Heart right ventricle (tissue), 16 donors: Measurements from ENCODE around the gene SESN1. TPM values are rescaled to one million over a fixed set of nuclear protein-coding genes. Genes with fewer than 3 reads are reported as not detected.

Experiments
- ATAC-seq, 8 donors: fragments of 200-7000 bp; cut with Tn5 transposase; one replicate each; pipeline ENCODE4 v1.9.1; 2020; ENCODE audit warnings: mild to moderate bottlenecking in 8 of 8, moderate library complexity in 8 of 8, moderate number of reproducible peaks in 1 of 8
- DNase-seq, 2 donors: peaks; one replicate each; pipeline ENCODE4 v3.0.0-alpha.2; 2020
- H3K27ac ChIP-seq, 10 donors: fragments of 200-600 bp; sonication (generic) in 2 of 10; one replicate each; pipeline versions ENCODE4 v1.5.0 to v1.8.0; 2020 to 2022; ENCODE audit warnings: mild to moderate bottlenecking in 3 of 10
- H3K27me3 ChIP-seq, 7 donors: fragments of 200-600 bp; one replicate each; pipeline ENCODE4 v1.8.0; 2021 to 2022; ENCODE audit warnings: mild to moderate bottlenecking in 2 of 7
- H3K36me3 ChIP-seq, 9 donors: fragments of 200-600 bp; sonication (generic) in 1 of 9; one replicate each; pipeline versions ENCODE4 v1.5.0 to v1.8.0; 2020 to 2022; ENCODE audit warnings: mild to moderate bottlenecking in 2 of 9
- H3K4me1 ChIP-seq, 9 donors: fragments of 200-600 bp; sonication (generic) in 1 of 9; one replicate each; pipeline versions ENCODE4 v1.5.0 to v1.8.0; 2020 to 2022; ENCODE audit warnings: mild to moderate bottlenecking in 4 of 9
- H3K4me3 ChIP-seq, 10 donors: fragments of 200-600 bp; sonication (generic) in 2 of 10; one replicate each; pipeline versions ENCODE4 v1.5.0 to v1.8.0; 2020 to 2022; ENCODE audit warnings: mild to moderate bottlenecking in 7 of 10, moderate library complexity in 2 of 10
- H3K9me3 ChIP-seq, 11 donors: fragments of 200-600 bp in 10 of 11; sonication (generic) in 2 of 11; one replicate each; pipeline versions ENCODE4 v1.5.0 to v1.8.0; 2013 to 2022; ENCODE audit warnings: mild to moderate bottlenecking in 2 of 11, control low read depth in 1 of 11, moderate library complexity in 1 of 11
- WGBS, 2 donors: extraction: QIAGEN DNeasy Blood & Tissue Kit; methylation state at CpG; one replicate each; pipeline ENCODE4 v1.1.7; 2013; ENCODE audit warnings: inconsistent platforms in 1 of 2; 5-methylcytosine and 5-hydroxymethylcytosine counted together
- intact Hi-C, 10 donors: fragments of 100-400 bp; cut with DNase I; formaldehyde crosslinking; loops; one replicate each; pipeline versions ENCODE4 v1.11.1 to v1.14.2; 2022
- polyA plus RNA-seq, 2 donors: library from polyadenylated mRNA; stranded (reverse); fragments of 200-250 nt; gene quantifications; one replicate each; pipeline ENCODE4 v1.2.3, GENCODE V29; 2013
- total RNA-seq, 10 donors: library from RNA; stranded (reverse); fragmentation: NEBNext Ultra II Directional in 3 of 10; extraction: Animal tissue kit (Norgen Biotek cat#: 25700) in 3 of 10; gene quantifications; one replicate each; pipeline versions ENCODE4 v1.2.1 to v1.2.4, GENCODE V29; 2021 to 2023
- TF ChIP-seq, protein P1 (sequence below), 9 donors: fragments of 200-600 bp; sonication (generic) in 2 of 9; IDR thresholded peaks; one replicate each; pipeline versions ENCODE4 v1.5.0 to v1.8.0; 2021 to 2022; ENCODE audit warnings: antibody characterized with exemption in 9 of 9, mild to moderate bottlenecking in 5 of 9, moderate library complexity in 1 of 9
- donor health status: Arrhythmogenic right ventricular cardiomyopathy.
- donor health status: ischemic (EF 13 %, LVEDD 7.1; RV severe dilation, severe dysfunction).
- donor health status: healthy with polysubstance abuse.
- donor health status: DM: no; HTN: yes; CAD: no.
- donor health status: DM: no; HTN: no; CAD: no.
- donor health status: ischemic (EF 25% LVEDD 6.9; RV normal size, moderate dysfunction).
- donor health status: ischemic (EF 25% LVEDD 5.7; RV mildly dilated, moderate dysfunction).
- donor health status: healthy.
- donor health status: DM: yes; HTN: yes; CAD: no.
- donor health status: Ischemic cardiomyopathy.
- donor health status: ischemic (EF 35%, LVEDD 5.7; RV mildly dilated, moderate dysfunction).
- donor health status: nonischemic (EF 11% LVEDD 7.7; RV severe dilation, severe dysfunction).
- donor health status: DM: yes; HTN: yes; CAD: no.
- donor health status: PGD.
- donor health status: ischemic (EF 29% LVEDD 5.4; RV normal size, mild dysfunction).
- donor health status: nonischemic (EF 23%, LVEDD 6.1; RV moderate dilation, normal function).

The SESN1 gene
- total and polyA plus RNA-seq, 12 donors, result 16.2 to 62.8 (median 37.7) TPM

DNA sequence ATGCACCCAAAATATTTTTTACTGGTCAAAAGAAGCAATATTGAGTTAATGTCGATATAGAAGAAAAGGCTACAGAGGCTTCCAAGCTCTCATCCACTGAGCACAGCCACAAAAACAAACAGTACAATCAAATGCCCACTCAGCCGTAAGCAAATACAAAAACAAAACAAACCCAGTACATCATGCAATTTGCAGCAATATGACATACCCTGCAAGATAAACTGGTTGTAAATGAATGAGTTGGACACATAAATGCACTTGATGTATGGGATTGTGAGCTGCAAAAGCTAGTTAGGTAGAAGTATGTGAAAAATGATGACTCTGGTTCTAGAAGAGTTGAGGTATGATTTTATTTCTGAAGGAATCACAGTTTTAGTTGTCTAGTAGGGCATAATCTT lies 83.9 kb downstream of the SESN1 start:
- 53 to 58% methylated on average over 2 of the region's 2 CpGs for WGBS, 2 donors
- H3K4me3 ChIP-seq, result peak overlapping the region in 2 of 10 donors; percentile 87 to 93
- no peaks in the 10 kb centered on the region for H3K36me3 ChIP-seq
- ATAC-seq (no peak), DNase-seq (no peak)
- H3K9me3 ChIP-seq, result no peaks in the 10 kb centered on the region
- TF ChIP-seq, protein P1, sequence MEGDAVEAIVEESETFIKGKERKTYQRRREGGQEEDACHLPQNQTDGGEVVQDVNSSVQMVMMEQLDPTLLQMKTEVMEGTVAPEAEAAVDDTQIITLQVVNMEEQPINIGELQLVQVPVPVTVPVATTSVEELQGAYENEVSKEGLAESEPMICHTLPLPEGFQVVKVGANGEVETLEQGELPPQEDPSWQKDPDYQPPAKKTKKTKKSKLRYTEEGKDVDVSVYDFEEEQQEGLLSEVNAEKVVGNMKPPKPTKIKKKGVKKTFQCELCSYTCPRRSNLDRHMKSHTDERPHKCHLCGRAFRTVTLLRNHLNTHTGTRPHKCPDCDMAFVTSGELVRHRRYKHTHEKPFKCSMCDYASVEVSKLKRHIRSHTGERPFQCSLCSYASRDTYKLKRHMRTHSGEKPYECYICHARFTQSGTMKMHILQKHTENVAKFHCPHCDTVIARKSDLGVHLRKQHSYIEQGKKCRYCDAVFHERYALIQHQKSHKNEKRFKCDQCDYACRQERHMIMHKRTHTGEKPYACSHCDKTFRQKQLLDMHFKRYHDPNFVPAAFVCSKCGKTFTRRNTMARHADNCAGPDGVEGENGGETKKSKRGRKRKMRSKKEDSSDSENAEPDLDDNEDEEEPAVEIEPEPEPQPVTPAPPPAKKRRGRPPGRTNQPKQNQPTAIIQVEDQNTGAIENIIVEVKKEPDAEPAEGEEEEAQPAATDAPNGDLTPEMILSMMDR (IDR thresholded peaks at IDR 0.05), result no peak
- intact Hi-C loops, result loop anchor here in 2 of 10 donors (5.0 to 10.0 kb wide), 2 partner anchors 47 to 54 kb away; no protein-coding TSS in a partner anchor
- peak overlapping the region in 8 of 10 donors; percentile 91 to 98 (median 96) for H3K27ac ChIP-seq
- H3K27me3 ChIP-seq, result no peaks in the 10 kb centered on the region
- H3K4me1 ChIP-seq, result peaks cover 0 to 75% (median 55%) of the 10 kb centered on the region in 9 donors

DNA sequence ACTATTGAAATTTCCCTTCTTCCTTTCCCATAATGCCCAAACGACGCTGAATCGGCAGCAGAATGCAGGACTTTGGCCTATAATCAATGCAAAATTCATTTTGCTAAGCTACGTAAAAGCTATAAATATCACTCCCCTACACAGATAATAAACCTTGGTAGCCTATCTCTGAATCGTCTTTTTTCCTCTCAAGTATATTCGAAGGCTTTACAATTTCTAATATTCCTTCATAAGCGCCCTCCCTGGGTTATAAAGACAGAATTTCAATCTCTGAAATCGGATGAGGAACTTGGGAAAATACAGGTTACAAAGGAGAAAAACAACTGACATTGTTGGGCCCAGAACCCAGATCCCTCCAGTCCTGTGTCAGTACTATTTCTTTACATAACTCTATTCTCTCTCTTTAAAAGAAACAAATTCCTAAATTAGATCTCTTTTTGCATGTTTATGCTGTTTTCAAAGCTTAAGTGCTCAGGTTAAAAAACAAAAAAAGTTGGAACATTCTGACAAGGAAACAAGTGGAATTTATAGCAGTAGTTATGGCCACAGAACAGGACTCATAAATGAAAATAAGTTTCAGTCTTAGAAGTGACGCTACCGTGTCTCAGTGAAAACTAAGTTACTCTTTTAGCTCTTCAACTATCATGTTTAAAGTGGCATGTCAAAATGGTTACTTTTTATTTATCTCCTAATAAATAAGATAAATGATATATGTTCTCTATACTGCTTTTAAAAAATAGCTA lies 84.5 kb downstream of the SESN1 start:
- intact Hi-C loops, result loop anchor here in 8 of 10 donors (2.0 to 10.0 kb wide), 13 partner anchors 38 to 372 kb away; partner anchors contain the start of gene CD164 (in 1 of the 8)
- ATAC-seq (peak in 6 of 8 donors; percentile 3 to 20 (median 8)), DNase-seq (no peak)
- Histone ChIP-seq H3K27me3 (no peaks in the 10 kb centered on the region), H3K9me3 (no peaks in the 10 kb centered on the region), H3K4me3 (peak overlapping the region; percentile 67 to 98 (median 94)), H3K27ac (peak overlapping the region; percentile 91 to 98 (median 96)), H3K36me3 (no peaks in the 10 kb centered on the region), H3K4me1 (peaks cover 0 to 75% (median 57%) of the 10 kb centered on the region in 9 donors)
- WGBS, 2 donors, result 12 to 13% methylated on average over 10 of the region's 10 CpGs
- TF ChIP-seq, protein P1 (IDR thresholded peaks at IDR 0.05), result no peak

GRCh38 chr6:109009236-109009961 lies 85.2 kb downstream of the SESN1 start:
- DNase-seq (peak; percentile 93 to 96), ATAC-seq (peak; percentile 93 to 98 (median 96))
- Histone ChIP-seq H3K4me3 (peak overlapping the region; percentile 67 to 98 (median 94)), H3K4me1 (peaks cover 0 to 74% (median 59%) of the 10 kb centered on the region in 9 donors), H3K9me3 (no peaks in the 10 kb centered on the region), H3K36me3 (no peaks in the 10 kb centered on the region), H3K27ac (peak overlapping the region; percentile 91 to 98 (median 96)), H3K27me3 (no peaks in the 10 kb centered on the region)
- WGBS, 2 donors, result 0% methylated on average over 79 to 80 of the region's 80 CpGs
- TF ChIP-seq, protein P1 (IDR thresholded peaks at IDR 0.05), result peak in 7 of 9 donors; percentile 11 to 52 (median 15)
- intact Hi-C loops, result loop anchor here in 8 of 10 donors (2.0 to 10.0 kb wide), 13 partner anchors 37 to 373 kb away; partner anchors contain the start of gene CD164 (in 1 of the 8)
